Suprapubic skin (tissue), 4 donors: Measurements from ENCODE around the gene MGAT4B. TPM values are rescaled to one million over a fixed set of nuclear protein-coding genes. Genes with fewer than 3 reads are reported as not detected.

Source experiments
- DNase-seq, 2 donors: peaks; one replicate each; pipeline ENCODE4 v3.0.0-alpha.2; 2019; ENCODE audit warnings: low spot score in 2 of 2
- H3K27ac ChIP-seq: fragments of 200-600 bp; sonication (generic); one replicate; pipeline ENCODE4 v1.5.1; 2019
- H3K27me3 ChIP-seq: fragments of 200-600 bp; sonication (generic); one replicate; pipeline ENCODE4 v1.5.1; 2019
- H3K36me3 ChIP-seq: fragments of 200-600 bp; sonication (generic); one replicate; pipeline ENCODE4 v1.5.1; 2019
- H3K4me1 ChIP-seq: fragments of 200-600 bp; sonication (generic); one replicate; pipeline ENCODE4 v1.5.1; 2019
- H3K4me3 ChIP-seq: fragments of 200-600 bp; sonication (generic); one replicate; pipeline ENCODE4 v1.5.1; 2019; ENCODE audit warnings: mild to moderate bottlenecking
- H3K9me3 ChIP-seq: fragments of 200-600 bp; sonication (generic); one replicate; pipeline ENCODE4 v1.5.1; 2019
- EP300 ChIP-seq: sonication (generic); formaldehyde crosslinking; IDR thresholded peaks from one replicate; pipeline ENCODE4 v1.6.1; 2017; ENCODE audit warnings: antibody characterized with exemption
- POLR2A ChIP-seq, 2 donors: fragments of 450-650 bp; IDR thresholded peaks; one replicate each; pipeline ENCODE4 v1.6.1; 2017; ENCODE audit warnings: antibody characterized with exemption in 2 of 2, mild to moderate bottlenecking in 2 of 2, moderate library complexity in 2 of 2
- POLR2AphosphoS5 ChIP-seq, 3 donors: sonication (generic); formaldehyde crosslinking; IDR thresholded peaks; one replicate each; pipeline ENCODE4 v1.6.1; 2017; ENCODE audit warnings: antibody characterized with exemption in 3 of 3
- WGBS: methylation state at CpG from one replicate; pipeline ENCODE4 v1.1.5; 2018; 5-methylcytosine and 5-hydroxymethylcytosine counted together
- total RNA-seq, 4 donors: library from RNA; depleted of rRNA; stranded (reverse); fragments of >200 nt; gene quantifications; one replicate each; pipeline ENCODE4 v1.1.0, GENCODE V29; 2016
- TF ChIP-seq, protein P1 (sequence below), 2 donors: fragments of 200-600 bp in 1 of 2; fragments of 450-650 bp in 1 of 2; sonication (generic) in 1 of 2; IDR thresholded peaks; one replicate each; pipeline ENCODE4 v1.5.1; 2016 to 2019; ENCODE audit warnings: antibody characterized with exemption in 2 of 2, mild to moderate bottlenecking in 1 of 2, moderate library complexity in 1 of 2

The MGAT4B gene
- total RNA-seq, 4 donors from 2014 or later, result 74.5 to 142 (median 97.4) TPM

GRCh38 chr5:179812997-179813607 lies 6.4 kb upstream of the MGAT4B start:
- TF ChIP-seq POLR2A (IDR thresholded peaks at IDR 0.05), result no peak
- TF ChIP-seq, protein P1, sequence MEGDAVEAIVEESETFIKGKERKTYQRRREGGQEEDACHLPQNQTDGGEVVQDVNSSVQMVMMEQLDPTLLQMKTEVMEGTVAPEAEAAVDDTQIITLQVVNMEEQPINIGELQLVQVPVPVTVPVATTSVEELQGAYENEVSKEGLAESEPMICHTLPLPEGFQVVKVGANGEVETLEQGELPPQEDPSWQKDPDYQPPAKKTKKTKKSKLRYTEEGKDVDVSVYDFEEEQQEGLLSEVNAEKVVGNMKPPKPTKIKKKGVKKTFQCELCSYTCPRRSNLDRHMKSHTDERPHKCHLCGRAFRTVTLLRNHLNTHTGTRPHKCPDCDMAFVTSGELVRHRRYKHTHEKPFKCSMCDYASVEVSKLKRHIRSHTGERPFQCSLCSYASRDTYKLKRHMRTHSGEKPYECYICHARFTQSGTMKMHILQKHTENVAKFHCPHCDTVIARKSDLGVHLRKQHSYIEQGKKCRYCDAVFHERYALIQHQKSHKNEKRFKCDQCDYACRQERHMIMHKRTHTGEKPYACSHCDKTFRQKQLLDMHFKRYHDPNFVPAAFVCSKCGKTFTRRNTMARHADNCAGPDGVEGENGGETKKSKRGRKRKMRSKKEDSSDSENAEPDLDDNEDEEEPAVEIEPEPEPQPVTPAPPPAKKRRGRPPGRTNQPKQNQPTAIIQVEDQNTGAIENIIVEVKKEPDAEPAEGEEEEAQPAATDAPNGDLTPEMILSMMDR (IDR thresholded peaks at IDR 0.05), result no peak
- WGBS, result 86% methylated on average over 5 of the region's 5 CpGs
- no peak for DNase-seq

DNA sequence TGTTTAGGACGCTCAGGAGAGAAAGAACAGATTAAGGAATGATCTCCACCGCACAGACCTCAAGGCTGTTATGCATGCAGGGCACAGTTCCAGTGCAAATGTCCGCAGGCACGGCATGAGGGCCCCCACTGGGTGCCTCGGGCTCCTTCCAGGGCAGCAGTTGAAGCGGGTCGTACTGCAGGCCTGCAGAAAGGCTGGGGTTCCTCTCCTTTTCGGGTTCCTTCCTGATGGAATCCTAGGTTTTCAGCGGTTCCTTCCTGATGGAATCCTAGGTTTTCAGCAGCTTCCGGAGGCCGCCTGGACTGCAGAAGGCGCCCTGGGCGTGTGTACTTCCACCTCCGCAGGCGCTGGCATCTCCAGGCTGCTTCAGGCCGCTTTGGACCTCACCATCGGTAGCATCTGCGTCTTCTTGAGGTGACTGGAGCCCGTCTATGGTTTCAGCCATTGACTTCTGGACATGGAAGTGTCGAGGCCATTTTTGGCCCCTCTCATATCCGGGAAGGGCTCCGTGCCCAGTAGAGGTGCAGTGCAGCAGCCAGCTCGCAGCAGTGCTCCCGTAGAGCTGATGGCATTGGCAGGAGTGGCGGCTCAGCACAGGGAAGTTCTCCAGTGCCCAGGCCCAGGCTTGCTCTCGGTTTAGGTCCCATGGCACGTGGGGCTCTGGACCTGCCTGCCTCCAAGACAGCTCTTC lies 5.6 kb upstream of the MGAT4B start:
- Histone ChIP-seq H3K27ac (no peak overlapping the region), H3K9me3 (no peaks in the 10 kb centered on the region), H3K36me3 (peaks cover 4% of the 10 kb centered on the region), H3K27me3 (no peaks in the 10 kb centered on the region), H3K4me3 (no peak overlapping the region), H3K4me1 (peaks cover 19% of the 10 kb centered on the region)
- TF ChIP-seq, protein P1 (IDR thresholded peaks at IDR 0.05), result no peak
- TF ChIP-seq POLR2A (IDR thresholded peaks at IDR 0.05), result no peak
- TF ChIP-seq EP300, result no peak
- TF ChIP-seq POLR2AphosphoS5 (IDR thresholded peaks at IDR 0.05), result no peak
- DNase-seq, result no peak
- WGBS, result 82% methylated on average over 18 of the region's 27 CpGs

More at GRCh38 chr5:179812997-179813607, 6.4 kb upstream of the MGAT4B start:
- Histone ChIP-seq H3K9me3 (no peaks in the 10 kb centered on the region), H3K27me3 (no peaks in the 10 kb centered on the region), H3K27ac (no peak overlapping the region), H3K36me3 (peaks cover 4% of the 10 kb centered on the region), H3K4me3 (no peak overlapping the region), H3K4me1 (peaks cover 17% of the 10 kb centered on the region)

DNA sequence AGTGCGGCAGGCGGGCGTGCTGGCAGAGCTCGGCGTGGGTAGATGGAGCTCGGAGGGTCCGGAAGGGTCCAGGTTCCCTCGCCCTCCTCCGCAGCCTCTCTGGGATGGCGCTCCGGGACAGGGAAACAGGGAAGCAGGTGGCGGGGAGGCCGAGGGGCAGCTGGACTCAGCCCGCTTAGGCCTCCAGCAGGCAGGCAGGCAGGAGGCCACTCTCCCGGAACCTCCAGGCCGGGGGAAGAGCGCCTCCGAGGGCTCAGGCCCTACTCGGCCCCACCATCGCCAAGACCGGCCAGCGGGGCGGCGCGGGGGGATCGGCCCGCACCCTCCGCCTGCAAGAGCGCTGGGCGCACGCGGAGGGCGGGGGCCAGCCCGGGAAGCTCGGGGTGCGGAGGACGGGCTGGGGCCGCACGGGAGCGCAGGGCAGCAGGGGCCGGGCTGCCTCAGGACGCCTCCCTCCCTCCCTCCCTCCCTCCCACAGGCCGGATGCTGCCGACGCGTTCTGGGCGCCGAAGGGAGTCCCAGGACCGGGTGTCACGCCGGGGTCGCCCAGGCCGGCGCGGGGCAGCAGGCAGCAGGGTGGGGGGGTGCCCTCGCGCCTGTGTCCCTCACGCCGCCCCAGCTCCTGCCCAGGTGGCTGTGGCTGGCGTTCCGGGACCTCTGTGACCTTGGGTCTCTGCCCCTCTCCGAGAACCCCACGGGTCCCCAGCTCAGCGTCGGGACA lies 977 bp downstream of the MGAT4B start:
- Histone ChIP-seq H3K4me3 (peak overlapping the region; percentile 96), H3K36me3 (peaks cover 6% of the 10 kb centered on the region), H3K4me1 (peaks cover 54% of the 10 kb centered on the region), H3K9me3 (no peaks in the 10 kb centered on the region), H3K27ac (peak overlapping the region; percentile 95), H3K27me3 (no peaks in the 10 kb centered on the region)
- WGBS, result no CpG with 5 or more reads among the region's 65 CpGs
- DNase-seq, result peak; percentile 68 to 80
- TF ChIP-seq EP300 (no peak), POLR2AphosphoS5 (IDR thresholded peaks at IDR 0.05) (peak in 1 of 3 donors; percentile 3)

GRCh38 chr5:179805070-179805528 lies 1.6 kb downstream of the MGAT4B start:
- Histone ChIP-seq H3K4me1 (peaks cover 54% of the 10 kb centered on the region), H3K4me3 (peak overlapping the region; percentile 96), H3K36me3 (peaks cover 12% of the 10 kb centered on the region), H3K27ac (peak overlapping the region; percentile 95), H3K9me3 (no peaks in the 10 kb centered on the region), H3K27me3 (no peaks in the 10 kb centered on the region)
- WGBS, result no CpG with 5 or more reads among the region's 9 CpGs
- peak in 1 of 2 donors; percentile 71 for DNase-seq
- TF ChIP-seq POLR2A (IDR thresholded peaks at IDR 0.05), result no peak
- TF ChIP-seq EP300, result no peak
- TF ChIP-seq POLR2AphosphoS5 (IDR thresholded peaks at IDR 0.05), result no peak
- TF ChIP-seq, protein P1 (IDR thresholded peaks at IDR 0.05), result no peak

GRCh38 chr5:179804555-179804947 lies 2.1 kb downstream of the MGAT4B start:
- Histone ChIP-seq H3K27me3 (no peaks in the 10 kb centered on the region), H3K9me3 (no peaks in the 10 kb centered on the region), H3K36me3 (peaks cover 18% of the 10 kb centered on the region), H3K4me3 (peak overlapping the region; percentile 96), H3K4me1 (peaks cover 54% of the 10 kb centered on the region), H3K27ac (no peak overlapping the region)
- DNase-seq, result no peak
- WGBS, result 81% methylated on average over 8 of the region's 8 CpGs
- no peak for TF ChIP-seq POLR2A (IDR thresholded peaks at IDR 0.05)
- TF ChIP-seq, protein P1 (IDR thresholded peaks at IDR 0.05), result no peak
- TF ChIP-seq EP300, result no peak
- TF ChIP-seq POLR2AphosphoS5 (IDR thresholded peaks at IDR 0.05), result no peak
